HG03108 (cell line): ENCODE measurements around the gene ADGRE3.
"Not testable (repeated sequence)": the region's sequence is repeated elsewhere in the genome, so short reads cannot be mapped to it uniquely, and the experiment has no call there.

Experiments
- ATAC-seq: cut with Tn5 transposase; IDR thresholded peaks from one replicate; pipeline ENCODE4 v1.9.1; 2021; ENCODE audit warnings: moderate library complexity; ENCODE audit not compliant: unreplicated experiment

Gene ADGRE3

DNA sequence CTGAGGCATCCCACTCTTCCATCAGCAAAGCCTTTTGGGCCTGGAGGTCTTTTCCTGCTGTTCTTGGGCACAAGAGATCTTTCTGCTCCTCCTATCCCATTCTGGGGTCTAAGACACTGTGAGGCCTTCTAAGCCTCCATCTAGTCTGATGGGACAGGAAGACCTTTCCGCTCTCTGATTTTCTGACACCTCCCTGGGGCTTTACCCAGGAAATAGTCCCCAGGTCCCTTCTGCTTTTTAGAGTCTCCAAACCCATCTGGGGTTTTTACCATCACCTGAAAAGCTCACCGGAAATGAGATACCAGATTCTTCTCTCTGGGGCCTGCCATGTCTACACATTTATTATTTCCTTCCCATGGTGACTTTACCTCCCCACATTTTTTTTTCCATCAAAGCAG lies 70.7 kb downstream of the ADGRE3 start:
- ATAC-seq = peak; percentile 87

DNA sequence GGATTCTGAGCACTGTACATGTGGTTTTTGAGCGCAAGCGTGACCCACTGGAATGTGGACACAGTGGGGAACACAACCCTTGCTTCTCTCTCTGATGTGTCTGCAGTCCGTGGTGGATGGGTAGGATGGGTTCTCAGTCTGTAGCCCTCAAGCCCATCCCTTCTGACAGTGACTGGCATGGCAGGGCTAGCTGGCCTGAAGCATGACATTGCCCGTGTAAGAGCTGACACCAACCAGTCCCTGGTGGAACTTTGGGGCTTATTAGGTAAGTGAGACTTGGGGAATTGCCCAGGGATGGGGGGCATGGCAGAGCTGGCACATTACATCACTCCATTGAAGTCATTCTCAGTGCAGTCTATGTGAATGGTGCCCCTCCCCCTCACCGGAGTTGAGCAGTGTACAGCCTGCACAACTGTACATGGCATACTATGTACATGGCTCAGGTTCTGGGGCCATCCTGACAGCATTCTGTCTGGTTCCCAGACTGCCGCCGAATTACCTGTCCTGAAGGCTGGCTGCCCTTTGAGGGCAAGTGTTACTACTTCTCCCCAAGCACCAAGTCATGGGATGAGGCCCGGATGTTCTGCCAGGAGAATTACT lies 75.0 kb downstream of the ADGRE3 start:
- ATAC-seq = no peak

DNA sequence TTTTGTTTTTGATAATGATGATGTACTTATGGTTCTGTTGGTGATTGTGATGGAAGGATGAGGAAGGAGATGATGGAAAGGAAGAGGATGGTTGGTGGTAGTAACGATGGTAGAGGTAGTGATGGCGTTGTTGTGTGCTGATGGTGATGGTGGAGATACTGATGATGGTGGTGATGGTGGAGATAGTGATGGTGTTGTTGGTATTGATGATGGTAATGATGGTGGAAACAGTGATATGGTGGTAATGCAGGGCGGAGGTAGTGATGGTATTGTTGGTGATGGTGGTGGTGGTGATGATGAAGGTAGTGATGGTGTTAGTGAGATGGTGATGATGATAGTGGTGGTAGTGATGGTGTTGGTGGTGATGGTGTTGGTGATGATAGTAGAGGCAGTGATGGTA lies 79.1 kb downstream of the ADGRE3 start:
- no peak for ATAC-seq

DNA sequence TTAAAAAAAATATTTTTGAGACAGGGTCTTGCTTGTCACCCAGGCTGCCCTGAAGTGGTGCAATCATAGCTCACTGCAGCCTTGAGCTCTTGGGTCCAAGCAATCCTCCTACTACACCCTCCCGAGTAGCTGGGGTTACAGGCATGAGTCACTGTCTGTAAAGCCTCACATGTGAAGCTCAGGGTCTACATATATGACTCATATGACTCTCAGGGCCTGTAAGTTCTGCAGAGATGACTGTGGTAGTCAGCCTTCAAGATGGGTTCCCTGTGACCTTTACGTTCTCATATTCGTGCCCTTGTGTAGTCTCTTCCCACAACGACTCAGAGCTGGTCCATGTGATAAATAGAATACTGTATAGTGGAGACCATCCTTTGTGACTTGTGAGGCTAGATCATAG lies 85.2 kb downstream of the ADGRE3 start:
- not testable (repeated sequence) for ATAC-seq

DNA sequence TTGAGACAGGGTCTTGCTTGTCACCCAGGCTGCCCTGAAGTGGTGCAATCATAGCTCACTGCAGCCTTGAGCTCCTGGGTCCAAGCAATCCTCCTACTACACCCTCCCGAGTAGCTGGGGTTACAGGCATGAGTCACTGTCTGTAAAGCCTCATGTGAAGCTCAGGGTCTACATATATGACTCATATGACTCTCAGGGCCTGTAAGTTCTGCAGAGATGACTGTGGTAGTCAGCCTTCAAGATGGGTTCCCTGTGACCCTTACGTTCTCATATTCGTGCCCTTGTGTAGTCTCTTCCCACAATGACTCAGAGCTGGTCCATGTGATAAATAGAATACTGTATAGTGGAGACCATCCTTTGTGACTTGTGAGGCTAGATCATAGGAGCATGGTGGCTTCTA lies 89.5 kb downstream of the ADGRE3 start:
- ATAC-seq = peak; percentile 50

DNA sequence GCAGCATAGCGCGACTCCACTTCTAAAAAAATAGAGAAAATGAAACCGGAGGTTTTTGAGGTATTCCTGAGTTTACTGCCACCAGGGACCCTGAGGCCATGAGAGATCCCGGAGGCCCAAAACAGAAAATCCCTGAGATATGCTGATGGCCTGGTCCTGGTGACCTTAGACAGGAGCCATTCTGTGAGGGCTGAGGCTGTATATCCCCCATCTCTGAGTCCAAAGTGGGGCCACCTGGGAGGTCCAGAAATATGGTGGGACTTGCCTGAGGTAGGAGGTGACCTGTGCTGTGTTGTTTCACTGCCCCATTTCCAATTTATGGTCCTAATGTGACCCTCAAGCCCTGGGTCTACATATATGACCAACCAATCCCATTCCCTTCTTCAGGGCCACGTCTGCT lies 90.3 kb downstream of the ADGRE3 start:
- ATAC-seq = not testable (repeated sequence)

DNA sequence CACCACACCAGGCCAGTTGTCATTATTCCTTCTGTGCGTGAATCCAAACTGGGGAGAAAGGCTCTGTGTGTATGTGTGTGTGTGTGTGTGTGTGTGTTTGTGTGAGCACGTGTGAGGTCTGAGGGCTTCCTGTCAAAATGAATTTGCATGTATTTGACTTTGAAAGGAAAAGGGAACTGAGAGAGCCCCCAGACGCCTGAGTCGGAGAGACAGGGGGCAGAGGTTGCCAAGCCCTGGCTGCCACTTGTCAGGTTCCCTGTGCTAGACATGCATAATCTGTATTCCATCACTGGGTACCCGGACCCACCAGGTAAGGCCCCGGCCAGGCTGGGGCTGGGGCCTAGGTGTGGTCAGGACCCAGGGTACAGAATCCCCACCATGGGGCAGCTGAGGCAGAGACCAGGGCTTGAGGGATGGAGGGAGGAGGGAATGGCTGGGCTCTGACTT lies 91.7 kb downstream of the ADGRE3 start, which contains the start of gene CLEC17A:
TSS of gene CLEC17A (plus strand) at position 191 of the 447 bp plus-strand sequence. CDS start at position 268, 77 bp downstream.
- no peak for ATAC-seq

DNA sequence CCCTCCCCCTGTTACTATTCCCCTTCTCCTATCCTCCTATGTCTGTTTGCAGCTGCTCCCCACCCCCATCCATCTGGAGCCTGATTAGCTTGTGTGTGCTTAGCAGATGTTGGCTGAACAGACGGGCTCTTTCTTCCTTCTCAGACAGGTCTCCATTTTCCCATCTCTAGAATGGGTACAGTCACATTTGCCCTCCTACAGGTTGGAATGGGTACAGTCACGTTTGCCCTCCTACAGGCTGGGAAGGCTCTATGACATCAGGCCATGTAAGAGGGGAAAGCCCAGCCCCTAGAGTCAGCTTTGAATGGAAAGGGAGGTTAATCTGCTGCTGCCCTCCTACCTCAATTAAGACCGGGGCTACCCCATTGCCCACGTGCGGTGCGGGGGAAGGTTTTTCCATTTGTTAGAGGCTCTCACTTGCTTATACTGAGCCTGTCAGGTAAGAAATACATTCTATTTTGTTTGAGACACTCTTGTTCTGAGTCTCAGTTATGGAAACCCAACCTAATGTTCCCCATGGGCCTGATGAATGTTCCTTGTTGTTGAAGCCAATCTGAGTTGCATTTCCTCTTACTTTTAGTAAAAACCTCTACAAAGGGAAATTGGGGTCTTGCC lies 93.9 kb downstream of the ADGRE3 start:
- no peak for ATAC-seq

DNA sequence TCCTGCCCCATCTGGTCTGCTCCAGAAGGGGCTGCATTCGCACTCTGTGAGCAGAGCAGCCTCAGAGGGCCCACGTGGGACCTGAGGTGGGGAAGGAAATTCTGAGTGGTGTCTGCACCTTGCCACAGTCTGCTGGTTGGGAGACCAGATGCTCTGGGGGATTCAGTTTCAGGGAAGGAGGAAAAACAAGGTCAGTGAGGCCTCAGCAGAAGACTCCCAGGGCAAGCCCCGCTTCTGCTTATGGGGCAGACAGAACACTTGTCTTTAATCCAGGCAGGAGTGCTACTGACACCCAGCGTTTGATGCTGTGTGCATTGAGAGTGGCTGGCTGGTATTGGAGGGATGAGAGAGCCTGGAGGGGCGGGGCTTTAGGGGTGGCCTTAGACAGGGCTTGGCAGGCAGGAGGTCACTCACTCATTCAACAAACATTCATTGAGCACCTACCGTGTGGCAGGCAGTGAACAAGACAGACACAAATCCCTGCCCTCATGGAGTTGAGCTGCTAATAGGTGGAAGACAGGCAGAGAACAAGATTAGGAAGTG lies 96.7 kb downstream of the ADGRE3 start:
- peak; percentile 32 for ATAC-seq

DNA sequence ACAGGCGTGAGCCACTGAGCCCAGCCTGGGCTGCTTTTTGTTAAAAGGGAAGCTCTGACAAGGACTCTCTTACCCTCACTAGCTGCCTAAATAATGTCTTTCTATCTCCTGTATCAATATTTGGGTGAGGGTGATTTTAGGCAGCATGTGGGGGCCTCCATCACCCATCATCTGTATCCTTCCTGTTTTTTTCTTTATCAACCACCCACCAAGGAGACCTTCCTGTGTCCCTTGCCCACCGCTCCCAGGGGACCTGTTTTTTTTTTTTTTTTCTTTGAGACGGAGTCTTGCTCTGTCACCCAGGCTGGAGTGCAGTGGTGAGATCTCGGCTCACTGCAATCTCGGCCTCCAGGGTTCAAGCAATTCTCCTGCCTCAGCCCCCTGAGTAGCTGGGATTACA lies 97.4 kb downstream of the ADGRE3 start:
- ATAC-seq = no peak

DNA sequence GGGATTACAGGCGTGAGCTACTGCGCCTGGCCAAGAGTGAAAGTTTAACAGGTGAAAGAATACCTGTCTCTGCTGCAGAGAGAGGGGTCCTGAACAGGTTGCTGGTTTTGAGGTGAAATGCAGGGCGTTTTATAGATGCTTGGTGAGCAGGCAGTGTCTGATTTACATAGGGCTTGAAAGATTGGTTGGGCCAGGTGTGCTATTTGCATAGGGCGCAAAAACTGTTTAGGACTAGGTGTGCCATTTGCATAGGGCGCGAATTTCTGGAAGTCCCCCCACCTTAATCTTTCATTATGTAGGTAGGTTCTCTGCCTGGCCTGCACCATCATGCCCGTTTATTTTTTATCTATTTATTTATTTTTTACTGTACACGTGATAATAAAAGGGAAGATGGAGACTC lies 98.3 kb downstream of the ADGRE3 start:
- ATAC-seq = no peak

DNA sequence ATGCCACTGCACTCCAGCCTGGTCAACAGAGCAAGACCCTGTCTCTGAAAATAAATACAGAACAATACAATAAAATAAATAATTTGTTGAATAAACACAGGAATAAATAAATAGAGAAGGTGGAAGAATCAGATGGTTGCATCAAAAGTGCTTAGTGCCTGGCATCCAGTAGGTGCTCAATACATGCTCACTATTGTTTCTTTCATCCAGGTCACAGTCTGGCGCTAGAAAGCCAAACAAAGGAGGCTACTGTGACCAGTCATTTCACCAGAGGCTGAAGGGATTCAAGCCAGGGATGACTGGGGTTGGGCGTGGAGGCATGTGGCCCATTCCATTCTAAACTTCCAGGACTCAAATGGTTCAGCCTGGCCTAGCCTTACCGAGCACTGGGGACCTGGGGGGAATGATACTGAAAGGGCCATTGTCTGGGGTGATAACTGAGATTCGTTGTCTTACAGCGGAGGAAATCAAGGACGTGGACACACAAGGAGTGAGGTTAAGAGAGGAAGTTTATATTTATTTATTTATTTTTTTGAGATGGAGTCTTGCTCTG lies 99.1 kb downstream of the ADGRE3 start:
- no peak for ATAC-seq

DNA sequence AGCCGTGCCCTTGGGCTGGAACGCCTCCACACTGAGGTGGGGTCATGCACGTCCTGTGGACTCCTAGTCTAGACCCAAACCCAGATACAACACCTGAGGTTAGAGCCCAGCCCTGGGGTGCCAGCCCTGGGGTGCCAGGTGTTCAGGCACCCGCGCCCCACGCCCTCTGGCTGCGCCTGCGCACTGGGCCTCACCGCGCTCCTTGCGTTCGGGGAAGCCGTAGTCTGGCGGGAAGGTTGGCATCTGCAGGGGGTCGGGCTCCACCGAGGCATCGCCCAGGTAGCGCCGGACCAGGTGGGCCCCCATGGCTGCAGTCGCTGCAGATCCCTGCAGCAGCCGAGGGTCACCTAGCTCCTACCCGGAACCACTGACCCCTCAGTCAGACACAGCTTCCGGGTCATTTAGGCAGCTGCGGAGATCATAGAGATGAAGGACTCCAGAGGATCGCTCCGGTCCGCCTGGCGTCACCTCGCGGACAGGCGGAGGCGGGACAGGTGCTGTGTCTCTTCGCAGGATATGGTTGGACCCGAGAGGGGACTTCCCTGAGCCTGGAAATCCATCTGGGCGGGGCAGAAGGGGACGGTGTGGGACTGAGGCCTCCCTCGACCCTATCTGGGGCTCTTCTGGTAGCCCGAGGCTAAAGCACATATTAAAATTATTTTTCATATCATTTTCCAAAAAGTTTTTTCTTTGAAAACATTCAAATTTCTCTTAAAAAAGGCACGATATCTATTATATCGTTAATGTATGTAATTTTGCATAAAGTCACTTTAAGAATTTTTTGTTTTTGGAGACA lies 102.8 kb downstream of the ADGRE3 start, which contains the start of gene NDUFB7:
TSS of gene NDUFB7 (minus strand) at position 372 of the 796 bp plus-strand sequence. CDS start at position 306, 66 bp downstream.
- peak; percentile 76 for ATAC-seq

DNA sequence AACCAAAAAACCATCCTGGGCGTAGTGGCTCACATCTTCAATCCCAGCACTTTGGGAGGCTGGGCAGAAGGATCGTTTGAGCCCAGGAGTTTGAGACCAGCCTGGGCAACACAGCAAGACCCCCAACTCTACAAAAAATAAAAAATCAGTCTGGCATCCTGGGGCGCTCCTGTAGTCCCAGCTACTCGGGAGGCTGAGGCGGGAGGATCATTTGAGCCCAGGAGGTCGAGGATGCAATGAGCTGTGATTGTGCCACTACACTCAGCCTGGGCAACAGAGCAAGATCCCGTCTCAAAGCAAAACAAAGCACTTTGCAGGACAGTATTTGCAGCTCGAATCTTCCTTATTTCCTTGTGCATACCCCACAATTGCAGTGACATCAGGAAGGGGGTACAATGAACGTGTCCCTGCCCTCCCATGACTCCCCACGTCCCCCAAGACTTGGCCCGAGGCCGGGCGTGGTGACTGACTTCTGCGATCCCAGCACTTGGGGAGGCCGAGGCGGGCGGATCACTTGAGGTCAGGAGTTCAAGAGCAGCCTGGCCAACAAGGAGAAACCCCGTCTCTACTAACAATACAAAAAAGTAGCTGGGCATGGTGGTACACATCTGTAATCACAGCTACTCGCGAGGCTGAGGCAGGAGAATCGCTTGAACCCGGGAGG lies 103.6 kb downstream of the ADGRE3 start:
- ATAC-seq = no peak
